Activated T-cell treated with anti-CD3 and anti-CD28 coated beads for 1 hour (primary cell): Measurements from ENCODE around the gene TBC1D3D.
"Not testable (repeated sequence)": the region's sequence is repeated elsewhere in the genome, so short reads cannot be mapped to it uniquely, and the experiment has no call there.

ENCODE experiments used
- DNase-seq: peaks from one replicate; pipeline ENCODE4 v3.0.0-alpha.2; 2020; ENCODE audit warnings: low read depth

Gene TBC1D3D

DNA sequence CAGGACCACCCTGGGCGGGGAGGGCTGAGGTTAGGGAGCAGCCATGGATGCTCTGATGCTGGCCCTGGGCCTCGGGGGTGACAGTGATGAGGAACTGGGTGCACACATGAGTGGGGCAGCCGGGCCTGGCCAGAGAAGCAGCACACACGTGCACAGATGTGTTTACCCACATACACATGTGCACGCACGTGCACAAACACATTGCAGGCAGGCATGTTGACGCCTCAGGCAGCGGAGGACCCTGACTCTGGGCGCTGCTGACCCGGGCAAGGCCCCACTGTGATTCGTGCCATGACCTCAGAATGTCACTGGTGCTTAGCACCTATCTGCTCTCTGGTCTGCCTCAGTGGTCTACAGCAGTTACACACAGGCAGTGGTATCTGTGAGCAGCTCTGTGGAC lies at the start of gene TBC1D3D:
Gene TBC1D3D (plus strand): TSS at position 301 of the 400 bp plus-strand sequence. CDS start 1,585 bp downstream, outside the sequence.
- not testable (repeated sequence) for DNase-seq

GRCh38 chr17:37988960-37989359 lies 14.8 kb upstream of the TBC1D3D start, which contains the start of gene TBC1D3L:
TSS of gene TBC1D3L (minus strand) at chr17:37989060. CDS start at chr17:37987520, 1,540 bp downstream.
- not testable (repeated sequence) for DNase-seq
